ENCODE data around the gene MLLT1.

MLLT1 gene

DNA sequence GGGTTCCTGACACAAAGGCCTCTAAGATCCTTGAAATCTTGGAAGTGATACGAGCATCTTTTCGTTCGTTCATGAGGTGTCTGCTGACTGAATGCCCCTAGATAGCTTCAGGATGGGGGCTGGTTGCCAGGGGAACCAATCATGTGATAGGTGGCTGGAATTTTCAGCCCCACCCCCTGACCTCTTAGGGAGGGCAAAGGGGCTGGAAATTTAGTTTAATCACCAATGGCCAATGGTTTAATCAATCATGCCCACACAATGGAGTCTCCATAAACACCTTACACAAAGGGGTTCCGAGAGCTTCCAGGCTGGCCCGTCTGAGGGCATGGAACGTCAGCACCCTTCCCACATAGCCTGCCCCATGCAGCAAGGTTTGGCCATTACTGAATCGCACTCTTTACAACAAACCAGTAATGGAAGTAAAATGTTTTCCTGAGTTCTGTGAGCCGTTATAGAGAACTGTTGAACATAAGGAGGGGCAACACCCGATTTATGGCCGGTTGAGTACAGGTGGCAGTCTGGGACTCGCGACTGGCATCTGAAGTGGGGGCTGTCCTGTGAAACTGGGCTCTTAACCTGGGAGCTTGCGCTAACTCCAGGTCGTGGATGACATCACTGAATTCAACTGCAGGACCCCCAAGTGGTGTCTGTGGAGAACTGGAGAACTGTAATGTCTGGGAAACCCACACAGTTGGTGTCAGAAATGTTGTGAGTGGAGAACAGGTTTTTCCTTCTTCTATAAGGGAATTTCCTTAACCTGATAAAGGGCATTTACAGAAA, 25.6 kb downstream of the MLLT1 start:
- DNase-seq: no peak

DNA sequence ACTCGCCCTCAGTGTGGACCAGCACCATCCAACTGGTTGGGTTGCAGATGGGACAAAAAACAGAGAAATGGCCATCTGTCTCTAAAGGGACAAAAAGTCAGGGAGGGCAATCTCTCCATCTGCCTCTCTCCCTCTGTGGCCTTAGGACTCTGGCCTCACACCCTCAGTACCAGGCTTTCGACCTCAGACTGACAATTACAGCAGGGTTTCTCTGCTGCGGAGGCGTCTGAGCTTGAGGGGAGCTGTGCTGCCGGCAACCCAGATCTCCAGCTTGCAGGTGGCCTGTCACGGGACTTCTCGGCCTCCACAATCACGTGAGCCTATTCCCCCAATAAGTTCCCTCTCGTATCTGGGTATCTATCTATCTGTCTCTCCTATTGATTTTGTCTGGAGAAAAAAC, 27.7 kb downstream of the MLLT1 start:
- DNase-seq: no peak

DNA sequence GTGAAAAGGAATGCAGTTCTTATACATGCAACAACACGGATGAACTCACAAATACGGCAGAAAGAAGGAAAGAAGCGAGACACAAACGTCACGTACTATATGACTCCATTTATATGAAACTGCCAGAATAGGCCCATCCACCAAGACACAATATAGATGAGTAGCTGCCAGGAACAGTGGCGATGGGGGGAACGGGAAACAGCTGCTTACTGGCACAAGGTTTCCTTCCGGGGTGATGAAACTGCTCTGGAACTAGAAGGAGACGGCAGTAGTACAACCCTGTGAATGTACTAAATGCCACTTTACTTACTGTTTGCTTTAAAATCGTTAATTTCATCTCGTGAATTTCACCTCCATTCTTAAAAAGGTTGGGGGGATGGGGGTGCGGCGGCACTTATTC, 28.9 kb downstream of the MLLT1 start:
- no peak for DNase-seq

DNA sequence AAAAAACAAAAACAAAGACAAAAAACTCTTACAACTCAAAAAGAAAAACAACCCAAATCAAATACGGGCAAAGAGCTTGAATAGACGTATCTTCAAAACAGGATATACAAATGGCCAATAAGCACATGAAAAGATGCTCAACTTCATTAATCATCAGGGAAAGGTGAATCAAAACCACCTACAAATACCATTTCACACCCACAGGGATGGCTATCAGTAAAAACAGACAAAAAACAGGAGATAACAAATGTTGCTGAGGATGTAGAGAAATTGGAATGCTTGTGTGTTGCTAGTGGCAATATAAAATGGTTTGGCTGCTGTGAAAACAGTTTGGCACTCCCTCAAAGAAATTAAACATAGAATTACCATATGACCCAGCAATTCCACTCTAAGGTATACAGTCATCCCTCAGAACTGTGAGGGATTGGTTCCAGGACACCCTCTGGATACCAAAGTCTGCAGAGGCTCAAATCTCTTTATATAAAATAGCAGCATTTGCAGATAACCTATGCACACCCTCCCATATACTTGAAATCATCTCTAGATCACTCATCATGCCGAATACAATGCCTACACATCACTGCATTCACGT, 29.7 kb downstream of the MLLT1 start:
- no peak for DNase-seq

DNA sequence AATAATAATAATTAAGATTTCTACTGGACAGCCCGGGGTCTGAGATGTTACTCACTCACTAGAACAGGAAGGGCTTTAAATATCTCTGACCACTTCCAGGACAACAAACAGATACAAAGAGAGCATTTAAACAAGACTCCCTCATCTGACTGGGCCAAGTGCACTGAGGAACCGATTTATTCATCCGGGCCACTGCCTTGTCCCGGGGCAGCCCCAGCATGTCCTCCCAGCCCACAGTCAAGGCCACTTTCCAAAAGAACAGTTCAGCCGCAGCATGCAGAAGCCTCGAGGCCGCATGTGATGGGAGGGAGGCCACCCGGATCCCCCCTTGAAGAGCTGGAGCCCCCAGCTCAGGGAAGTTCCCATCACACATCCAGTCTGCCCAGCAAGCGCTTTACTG, 30.5 kb downstream of the MLLT1 start:
- no peak for DNase-seq

DNA sequence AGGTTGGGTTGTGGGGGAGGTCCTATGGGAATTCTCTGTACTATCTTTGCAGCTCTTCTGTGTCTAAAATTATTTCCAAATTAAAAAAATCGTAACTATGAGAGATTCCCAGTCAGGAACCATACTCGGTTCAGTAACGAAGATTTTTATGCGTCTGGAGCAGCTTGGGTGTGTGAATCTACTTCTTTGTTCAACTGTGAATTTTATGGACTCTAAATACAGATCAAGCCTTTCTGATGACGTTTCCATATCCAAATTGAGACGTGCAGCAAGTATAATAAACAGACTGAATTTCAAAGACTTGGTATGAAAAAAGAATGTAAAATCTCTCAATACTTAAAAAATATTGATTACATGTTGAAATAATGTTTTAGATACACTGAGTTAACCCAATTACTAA, 30.9 kb downstream of the MLLT1 start:
- DNase-seq: no peak

DNA sequence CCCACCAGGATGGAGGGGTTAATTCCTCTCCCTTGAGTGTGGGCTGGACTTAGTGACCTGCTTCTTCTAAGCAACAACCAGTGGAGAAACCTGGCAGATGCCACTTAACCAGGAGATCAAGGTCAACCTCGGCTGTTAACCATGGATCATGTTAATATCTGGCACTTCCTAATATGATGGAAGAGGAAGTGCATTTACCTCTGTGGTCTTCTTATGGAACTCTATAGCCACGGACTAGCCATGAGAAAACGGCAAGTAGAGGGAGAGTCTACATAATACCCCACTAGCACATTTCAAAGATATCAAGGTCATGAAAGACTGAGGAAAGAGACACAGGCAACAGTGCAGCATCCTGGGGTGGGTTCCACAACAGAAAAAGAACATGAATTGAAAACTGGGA, 31.4 kb downstream of the MLLT1 start:
- no peak for DNase-seq

DNA sequence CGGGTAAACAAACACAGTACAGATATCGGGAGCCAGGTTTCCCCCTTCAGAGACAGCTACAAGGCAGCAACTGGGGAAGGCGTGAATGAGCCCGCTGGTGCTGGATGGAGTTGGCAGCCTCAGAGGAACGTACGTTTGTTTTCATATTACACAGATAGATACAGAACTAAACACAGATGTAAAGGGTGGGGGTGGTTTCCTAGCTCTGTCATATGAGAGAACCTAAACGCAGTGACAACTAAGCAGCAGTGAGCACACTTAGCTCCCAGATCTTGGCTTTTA, 32.8 kb downstream of the MLLT1 start:
- DNase-seq: no peak

DNA sequence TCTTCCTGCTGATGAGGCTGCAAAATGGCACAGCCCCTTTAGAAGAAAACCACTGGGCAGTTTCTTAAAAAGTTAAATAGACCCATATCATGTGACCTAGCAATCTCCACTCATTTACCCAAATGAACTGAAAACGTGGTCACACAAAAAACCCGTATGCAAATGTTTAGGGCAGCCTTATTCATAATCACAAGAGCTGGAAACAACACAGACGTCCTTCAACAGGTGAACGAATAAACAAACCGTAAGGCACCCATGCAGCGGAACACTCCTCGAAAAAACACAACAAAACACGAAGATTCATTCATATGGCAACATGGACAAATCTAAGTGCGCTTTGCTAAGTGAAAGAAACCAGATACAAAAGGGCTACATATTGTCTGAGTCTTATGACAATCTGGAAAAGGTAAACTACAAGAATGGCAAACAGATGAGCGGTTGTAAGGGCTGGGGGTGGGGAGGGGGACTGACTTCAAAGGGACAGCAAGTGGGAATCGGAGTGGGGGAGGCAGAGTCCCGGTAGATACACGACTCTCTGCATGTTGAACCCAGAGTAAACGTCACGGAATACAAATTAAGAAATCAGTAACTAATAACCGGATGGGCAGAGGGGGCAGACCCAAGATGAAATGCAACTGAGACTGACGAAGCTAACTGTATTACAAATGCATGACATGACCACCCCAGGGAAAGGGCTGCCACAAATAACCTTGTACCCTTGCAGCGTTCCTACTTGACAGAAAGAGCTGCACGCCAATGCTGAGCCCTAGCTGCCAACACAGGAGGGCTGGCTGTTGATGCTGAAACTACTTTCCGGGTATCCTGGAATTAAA, 33.4 kb downstream of the MLLT1 start:
- no peak for DNase-seq

DNA sequence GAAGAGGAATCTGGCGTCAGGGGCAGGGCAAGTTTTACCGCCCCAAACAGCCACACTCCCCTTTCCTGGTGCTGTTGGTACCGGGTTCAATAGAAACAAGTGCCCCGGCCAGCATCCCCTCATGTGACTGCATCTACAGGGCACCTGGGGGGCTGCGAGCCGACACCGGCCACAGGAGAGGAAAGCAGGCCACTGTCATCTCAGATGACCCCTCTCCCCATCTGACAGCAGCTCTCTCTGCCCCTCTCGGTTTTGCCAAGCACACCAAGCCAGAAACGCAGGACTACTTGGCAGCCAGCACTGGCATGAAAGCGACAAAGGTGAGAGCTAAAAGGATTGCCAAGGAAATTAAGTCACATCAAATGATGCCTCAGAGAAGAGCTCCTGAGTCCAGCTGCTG, 37.1 kb downstream of the MLLT1 start:
- no peak for DNase-seq

DNA sequence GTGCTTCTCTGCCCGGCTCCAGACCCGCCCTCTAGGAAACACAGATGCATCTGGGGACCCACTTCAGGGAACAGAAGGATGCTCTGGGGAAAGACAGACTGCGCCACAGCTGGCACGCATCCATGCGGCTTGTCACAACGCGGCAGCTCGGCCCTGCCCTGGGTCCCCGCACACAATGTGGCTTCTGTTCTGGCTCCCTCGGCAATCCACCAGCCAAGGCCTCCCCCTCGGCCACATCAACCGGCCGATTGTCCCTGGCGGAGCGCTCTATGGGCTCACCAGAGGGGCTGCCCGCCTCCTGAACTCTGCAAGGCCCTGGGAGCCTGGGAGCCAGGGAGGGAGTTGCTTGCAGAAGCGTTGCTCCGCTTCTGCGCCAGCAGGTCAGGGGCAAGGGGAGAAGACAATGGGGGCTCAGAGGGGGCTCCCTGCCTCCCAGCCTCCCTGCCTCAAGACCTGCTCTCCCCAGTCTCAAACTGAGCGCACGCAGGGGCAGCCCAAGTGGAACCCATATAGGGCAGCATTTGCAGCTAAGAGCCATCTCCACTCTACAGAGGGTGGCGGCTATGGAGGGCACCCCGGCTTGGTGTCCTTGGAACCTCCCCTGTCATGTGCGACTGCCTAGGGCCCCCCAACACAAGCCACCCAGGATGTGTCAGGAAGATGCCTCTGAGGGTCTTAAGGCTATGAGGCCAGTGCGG, 37.9 kb downstream of the MLLT1 start:
- DNase-seq: no peak

DNA sequence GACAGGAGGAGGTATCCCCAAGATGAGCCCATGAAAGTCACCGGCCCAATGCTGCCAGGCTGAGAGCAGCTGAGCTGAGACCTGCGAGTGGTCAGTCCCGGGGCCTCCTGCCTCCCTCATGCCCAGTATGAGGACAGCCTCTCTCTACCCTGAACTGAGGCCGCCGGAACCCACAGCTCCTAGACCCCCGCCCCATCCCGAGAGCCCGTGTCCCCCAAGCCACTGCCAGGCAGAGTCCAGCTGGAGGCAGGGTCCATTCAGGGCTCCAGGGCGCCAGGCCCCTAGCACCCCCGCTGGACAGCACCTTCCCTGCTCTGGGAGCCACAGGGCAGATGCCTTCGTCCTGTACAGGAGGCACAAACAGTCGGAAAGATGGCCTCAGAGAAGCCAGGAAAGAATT, 38.7 kb downstream of the MLLT1 start:
- DNase-seq: no peak

DNA sequence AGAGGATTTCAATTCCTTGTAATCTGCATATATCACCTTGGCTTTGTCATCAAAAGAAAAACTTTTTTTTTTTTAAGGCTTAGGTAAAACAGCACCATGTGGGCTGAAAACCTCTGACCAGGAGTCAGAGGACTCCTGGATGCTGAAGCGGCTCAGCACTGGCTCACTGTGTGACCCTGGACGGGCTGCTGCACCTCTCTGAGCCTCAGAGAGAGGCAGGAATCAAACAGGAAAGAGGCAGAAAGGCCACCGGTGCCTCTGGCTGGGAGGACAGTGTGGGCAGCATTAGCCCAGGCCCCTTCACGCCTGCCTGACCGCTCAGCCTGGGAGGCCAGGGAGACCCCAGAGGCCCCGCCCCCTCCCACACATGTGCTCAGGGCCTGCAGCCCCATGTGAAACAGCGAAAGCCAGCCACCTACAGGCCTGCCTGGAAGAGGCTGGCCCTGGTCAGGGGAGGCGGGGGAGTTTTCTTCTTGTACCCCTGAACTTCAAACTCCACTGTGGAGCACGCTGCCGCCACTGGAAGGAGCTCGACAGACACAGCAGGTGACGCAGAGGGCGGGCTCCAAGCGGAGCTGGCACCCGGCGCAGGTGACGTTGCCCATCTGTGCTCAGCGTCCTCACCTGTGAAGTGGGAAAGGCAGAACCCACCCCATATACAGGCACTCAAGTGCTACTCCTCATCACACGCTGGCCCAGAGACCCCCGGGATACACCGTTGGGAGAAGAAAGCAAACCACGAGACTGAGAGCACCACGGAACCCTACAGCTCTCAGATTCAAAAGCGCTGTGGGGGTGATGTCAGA, 39.7 kb downstream of the MLLT1 start:
- no peak for DNase-seq

DNA sequence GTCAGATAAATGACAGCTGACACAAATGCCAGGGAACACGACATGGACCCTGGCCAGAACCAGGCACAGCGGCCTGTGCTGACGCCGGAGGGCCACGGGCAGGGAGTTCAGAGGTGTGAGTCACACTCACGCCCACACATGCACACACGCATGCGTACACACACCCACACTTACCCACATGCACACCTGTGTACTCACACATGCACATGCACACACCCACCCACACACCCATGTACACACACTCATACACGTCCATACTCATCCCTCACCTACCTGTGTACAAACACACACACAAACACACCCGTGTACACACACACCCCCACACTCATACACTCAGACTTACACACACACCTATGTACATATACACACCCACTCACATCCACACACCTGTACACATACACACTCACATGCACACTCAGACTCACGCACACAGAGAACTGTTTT, 40.4 kb downstream of the MLLT1 start:
- no peak for DNase-seq

DNA sequence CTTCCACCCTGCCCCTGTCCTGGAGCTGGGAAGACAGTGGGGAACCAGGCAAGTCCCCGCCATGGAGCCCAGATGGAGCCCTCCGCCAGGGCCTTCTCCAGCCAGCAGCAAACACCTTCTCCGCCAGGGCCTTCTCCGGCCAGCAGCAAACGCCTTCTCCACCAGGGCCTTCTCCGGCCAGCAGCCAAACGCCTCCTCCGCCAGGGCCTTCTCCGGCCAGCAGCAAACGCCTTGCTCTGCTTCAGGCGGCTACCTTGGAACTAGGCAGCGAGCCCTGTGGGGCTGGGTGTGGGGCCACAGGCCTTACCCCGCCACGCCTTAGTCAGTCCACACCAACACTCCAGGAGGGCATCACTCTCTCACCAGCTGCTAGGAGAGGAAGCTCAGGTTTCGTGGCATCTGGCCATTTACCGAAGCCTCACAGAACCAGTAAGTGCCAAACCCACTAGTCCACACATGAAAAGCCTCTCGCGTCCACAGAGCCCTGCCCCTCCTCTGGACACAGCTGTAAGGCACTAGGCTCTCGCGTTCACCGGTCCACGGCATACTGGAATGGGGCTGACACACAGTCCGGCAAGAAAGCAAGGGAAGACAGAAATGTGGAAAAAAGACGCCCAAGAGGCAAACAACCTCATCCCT, 41.0 kb downstream of the MLLT1 start:
- DNase-seq: no peak

DNA sequence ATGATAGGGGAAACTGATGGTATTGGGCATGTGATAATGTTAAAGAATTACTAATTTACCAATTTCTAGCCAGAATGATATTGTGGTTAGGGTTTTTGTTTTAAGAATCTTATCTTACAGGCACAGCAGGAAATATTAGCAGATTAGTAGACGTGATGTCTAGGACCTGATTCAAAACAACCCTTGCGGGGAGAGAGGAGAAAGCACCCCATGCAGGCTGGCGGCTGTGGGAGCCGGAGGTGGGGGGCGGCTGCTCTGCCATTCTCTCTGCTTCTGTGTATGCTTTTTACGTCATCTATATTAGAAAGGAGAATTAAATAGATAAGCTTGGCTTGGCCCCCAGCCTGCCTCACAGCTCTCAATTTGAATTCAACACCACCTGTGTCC, 41.5 kb downstream of the MLLT1 start:
- DNase-seq: no peak

DNA sequence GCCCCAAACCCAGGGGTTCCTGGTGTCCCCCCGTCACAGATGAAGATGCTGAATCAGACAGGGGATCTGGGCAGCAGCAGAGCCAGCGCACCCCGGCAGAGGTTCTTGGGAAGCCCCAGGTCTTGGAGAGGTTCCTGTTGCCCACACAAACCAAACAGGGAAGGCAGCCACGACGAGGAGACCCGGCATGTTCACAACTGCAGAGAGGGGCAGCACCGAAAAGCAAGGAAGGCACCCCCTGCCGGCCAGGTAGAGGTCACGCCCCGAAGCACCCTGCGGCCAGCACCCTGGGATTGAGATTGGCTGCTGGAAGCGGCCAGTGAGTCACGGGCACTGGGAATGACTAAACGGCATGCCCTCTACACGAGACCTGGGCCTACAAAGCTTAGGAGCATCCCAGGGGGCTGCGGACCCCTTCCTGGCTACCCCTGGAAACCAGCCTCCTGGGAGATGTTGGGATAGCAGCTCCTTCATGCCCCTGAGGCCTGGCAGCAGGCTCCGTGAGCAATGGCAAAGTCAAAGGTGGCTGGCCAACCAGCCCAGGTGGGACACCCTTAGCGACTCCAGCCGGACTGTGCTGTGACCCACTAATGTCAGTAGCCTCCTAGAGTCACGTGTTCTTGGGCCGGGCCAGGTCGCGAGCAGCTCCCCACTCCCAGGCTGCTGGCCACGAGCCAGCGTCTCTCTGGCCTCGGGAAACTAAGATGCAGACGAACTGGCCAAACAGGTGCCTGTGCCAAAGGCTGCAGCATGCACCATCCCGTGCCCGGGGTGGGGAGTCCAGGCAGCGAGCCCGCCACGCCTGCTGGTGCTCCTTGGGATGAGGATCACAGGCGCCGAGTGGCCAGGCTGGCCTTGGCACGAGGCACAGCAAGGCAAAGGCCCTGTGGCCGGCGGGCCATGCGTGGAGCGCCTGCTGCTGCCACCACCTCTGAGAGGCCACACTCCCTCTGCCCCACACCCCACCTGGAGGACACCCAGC, 43.2 kb downstream of the MLLT1 start:
- no peak for DNase-seq

DNA sequence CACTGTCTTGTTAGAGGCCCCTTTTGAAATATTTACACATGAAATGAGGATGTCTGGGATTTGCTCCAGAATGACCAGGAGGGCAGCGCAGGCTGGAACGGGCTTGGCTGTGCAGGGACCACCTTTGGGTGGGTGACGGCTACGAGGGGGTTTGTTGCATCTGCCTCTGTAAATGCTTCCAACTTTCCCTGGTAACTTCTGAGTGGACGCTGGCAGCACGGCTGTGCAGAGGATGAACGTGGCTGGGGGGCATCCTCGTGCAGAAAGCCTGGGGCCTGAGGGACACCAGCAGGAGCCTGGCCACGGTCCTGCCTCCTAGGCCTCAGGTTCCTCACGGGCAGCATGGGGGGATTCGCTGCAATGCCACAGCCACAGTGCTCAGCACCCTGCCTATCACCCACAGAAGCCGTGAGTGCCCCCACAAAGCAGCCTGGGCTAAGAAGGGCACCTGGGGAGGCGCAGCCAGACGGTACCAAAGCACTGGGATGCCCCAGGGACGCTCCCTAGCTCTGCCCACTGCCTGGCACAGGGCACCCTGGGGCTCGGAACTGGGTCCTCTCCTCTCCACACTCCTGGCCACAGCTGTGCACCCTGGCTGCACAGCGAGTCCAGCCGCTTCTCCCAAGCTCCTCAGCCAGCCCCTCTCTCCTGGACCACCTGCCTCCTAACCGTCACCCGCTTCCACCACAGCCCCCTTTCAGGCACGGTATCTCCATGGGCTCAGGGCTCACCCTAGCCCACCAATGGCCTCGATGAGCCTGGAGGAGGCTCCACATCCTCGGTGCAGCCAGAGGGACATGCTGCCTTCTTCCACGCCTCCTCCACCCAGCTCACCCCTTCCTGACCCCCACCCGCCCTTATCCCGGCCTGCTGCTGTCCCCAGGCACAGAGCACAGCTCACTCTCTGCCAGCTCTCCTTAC, 44.5 kb downstream of the MLLT1 start:
- DNase-seq: no peak

DNA sequence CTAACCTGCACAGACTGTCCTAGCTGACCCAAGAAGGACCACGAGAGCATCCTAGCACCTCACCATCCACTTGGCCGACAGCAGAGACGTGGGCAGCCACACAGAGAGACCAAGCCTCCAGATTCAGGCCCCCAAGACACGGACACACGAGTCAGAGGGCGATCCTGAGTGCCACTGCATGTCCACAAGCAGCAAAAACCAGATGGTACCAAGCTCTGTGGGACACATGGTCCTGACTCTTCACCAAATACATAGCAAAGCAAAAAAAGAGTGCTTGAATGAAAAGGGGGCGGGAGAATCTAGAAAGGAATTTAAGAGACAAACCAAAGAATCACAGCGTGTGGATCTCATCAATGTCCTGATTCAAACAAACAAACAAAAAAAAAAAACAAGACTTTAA, 45.2 kb downstream of the MLLT1 start:
- DNase-seq: no peak
